K562 (cell line): ENCODE measurements around the gene CDK14. TPM values are rescaled to one million over a fixed set of nuclear protein-coding genes. Genes with fewer than 3 reads are reported as not detected.

Experiments
- ADNP ChIP-seq: fragments of 200-800 bp; sonication (Bioruptor generic); IDR thresholded peaks from 2 replicates; pipeline ENCODE4 v1.6.1; 2016; ENCODE audit warnings: missing genetic modification characterization, missing compliant biosample characterization
- CBX5 ChIP-seq: IDR thresholded peaks from 2 replicates; pipeline ENCODE4 v1.6.1; 2014; ENCODE audit warnings: low read depth, borderline replicate concordance
- MAFF ChIP-seq: IDR thresholded peaks from 2 replicates; pipeline ENCODE4 v1.6.1; 2012; ENCODE audit warnings: low read length, improper control_type of control experiment
- PBX2 ChIP-seq, 2 experiments: IDR thresholded peaks in 1 of 2; conservative IDR thresholded peaks in 1 of 2; 2 replicates each; pipeline ENCODE4 v1.6.1; 2016; ENCODE audit warnings: low read depth in 2 of 2, mild to moderate bottlenecking in 1 of 2, missing compliant biosample characterization in 1 of 2, missing genetic modification characterization in 1 of 2, moderate library complexity in 1 of 2
- TCF7L2 ChIP-seq: fragments of 150-350 bp; IDR thresholded peaks from 2 replicates; pipeline ENCODE4 v1.6.1; 2016; ENCODE audit warnings: low read depth, mild to moderate bottlenecking, low read length, moderate library complexity
- ZBTB17 ChIP-seq: fragments of 450-650 bp; formaldehyde crosslinking; IDR thresholded peaks from 2 replicates; pipeline ENCODE4 v1.4.0; 2020; ENCODE audit warnings: mild to moderate bottlenecking
- ZFP36 ChIP-seq: fragments of 150-350 bp; IDR thresholded peaks from 2 replicates; pipeline ENCODE4 v1.6.1; 2018; ENCODE audit warnings: low read length, low read depth; ENCODE audit not compliant: partially characterized antibody
- ZFP91 ChIP-seq: sonication (generic); formaldehyde crosslinking; IDR thresholded peaks from 2 replicates; pipeline ENCODE4 v1.8.0; 2022; ENCODE audit warnings: mild to moderate bottlenecking, missing genetic modification reagents
- ZNF133 ChIP-seq: fragments of 250-450 bp; sonication (Bioruptor Pico); IDR thresholded peaks from 2 replicates; pipeline ENCODE4 v1.4.0; 2020; ENCODE audit warnings: mild to moderate bottlenecking
- ZNF140 ChIP-seq: fragments of 250-450 bp; sonication (Bioruptor Pico); IDR thresholded peaks from 2 replicates; pipeline ENCODE4 v1.8.0; 2021; ENCODE audit warnings: moderate library complexity, mild to moderate bottlenecking, inconsistent platforms
- ZNF263 ChIP-seq: sonication (generic); formaldehyde crosslinking; IDR thresholded peaks from 2 replicates; pipeline ENCODE4 v1.8.0; 2022; ENCODE audit warnings: mild to moderate bottlenecking, missing genetic modification reagents, borderline replicate concordance
- polyA plus RNA-seq, 8 experiments: library from polyadenylated mRNA; depleted of rRNA in 4 of 8; stranded (reverse) in 5 of 8; unstranded in 3 of 8; fragments of >200 nt; fragmentation: Nextera tagmentation in 2 of 8; fragmentation: Illumina TruSeq in 1 of 8; extraction: Ambion mirVana in 2 of 8; extraction: Trizol in 1 of 8; gene quantifications; 2 replicates each; pipeline versions ENCODE4 v1.2.1 to v1.2.3, GENCODE V29; 2011 to 2014; ENCODE audit warnings: inconsistent platforms in 1 of 8, missing spikeins in 1 of 8
- total RNA-seq, 7 experiments: library from RNA; depleted of rRNA in 6 of 7; stranded (reverse); fragments of >200 nt in 6 of 7; fragmentation: Illumina TruSeq in 2 of 7; extraction: Trizol in 2 of 7; gene quantifications; 2 replicates each; pipeline versions ENCODE4 v1.2.1 to v1.2.3, GENCODE V29; 2011 to 2021; ENCODE audit warnings: low replicate concordance in 1 of 7
- TF ChIP-seq, protein P1 (sequence below), 2 experiments: fragments of 450-650 bp in 1 of 2; sonication (generic) in 1 of 2; formaldehyde crosslinking in 1 of 2; IDR thresholded peaks; 2 replicates each; pipeline versions ENCODE4 v1.7.1 to v1.9.0; 2016 to 2022; ENCODE audit warnings: inconsistent platforms in 1 of 2, mild to moderate bottlenecking in 1 of 2, missing genetic modification reagents in 1 of 2
- TF ChIP-seq, protein P2 (sequence below): fragments of 450-650 bp; IDR thresholded peaks from 2 replicates; pipeline ENCODE4 v1.6.1; 2016

Gene CDK14
- total and polyA plus RNA-seq, 9 of the 15 experiments (the other 6 are each of a cell fraction or from before 2014, with no cell fraction given), result 0.03 to 0.91 (median 0.16) TPM

GRCh38 chr7:91247500-91247899 is 651.4 kb downstream of the CDK14 start (continued):
- TF ChIP-seq, protein P1, sequence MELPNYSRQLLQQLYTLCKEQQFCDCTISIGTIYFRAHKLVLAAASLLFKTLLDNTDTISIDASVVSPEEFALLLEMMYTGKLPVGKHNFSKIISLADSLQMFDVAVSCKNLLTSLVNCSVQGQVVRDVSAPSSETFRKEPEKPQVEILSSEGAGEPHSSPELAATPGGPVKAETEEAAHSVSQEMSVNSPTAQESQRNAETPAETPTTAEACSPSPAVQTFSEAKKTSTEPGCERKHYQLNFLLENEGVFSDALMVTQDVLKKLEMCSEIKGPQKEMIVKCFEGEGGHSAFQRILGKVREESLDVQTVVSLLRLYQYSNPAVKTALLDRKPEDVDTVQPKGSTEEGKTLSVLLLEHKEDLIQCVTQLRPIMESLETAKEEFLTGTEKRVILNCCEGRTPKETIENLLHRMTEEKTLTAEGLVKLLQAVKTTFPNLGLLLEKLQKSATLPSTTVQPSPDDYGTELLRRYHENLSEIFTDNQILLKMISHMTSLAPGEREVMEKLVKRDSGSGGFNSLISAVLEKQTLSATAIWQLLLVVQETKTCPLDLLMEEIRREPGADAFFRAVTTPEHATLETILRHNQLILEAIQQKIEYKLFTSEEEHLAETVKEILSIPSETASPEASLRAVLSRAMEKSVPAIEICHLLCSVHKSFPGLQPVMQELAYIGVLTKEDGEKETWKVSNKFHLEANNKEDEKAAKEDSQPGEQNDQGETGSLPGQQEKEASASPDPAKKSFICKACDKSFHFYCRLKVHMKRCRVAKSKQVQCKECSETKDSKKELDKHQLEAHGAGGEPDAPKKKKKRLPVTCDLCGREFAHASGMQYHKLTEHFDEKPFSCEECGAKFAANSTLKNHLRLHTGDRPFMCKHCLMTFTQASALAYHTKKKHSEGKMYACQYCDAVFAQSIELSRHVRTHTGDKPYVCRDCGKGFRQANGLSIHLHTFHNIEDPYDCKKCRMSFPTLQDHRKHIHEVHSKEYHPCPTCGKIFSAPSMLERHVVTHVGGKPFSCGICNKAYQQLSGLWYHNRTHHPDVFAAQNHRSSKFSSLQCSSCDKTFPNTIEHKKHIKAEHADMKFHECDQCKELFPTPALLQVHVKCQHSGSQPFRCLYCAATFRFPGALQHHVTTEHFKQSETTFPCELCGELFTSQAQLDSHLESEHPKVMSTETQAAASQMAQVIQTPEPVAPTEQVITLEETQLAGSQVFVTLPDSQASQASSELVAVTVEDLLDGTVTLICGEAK (IDR thresholded peaks at IDR 0.05), result no peak
- TF ChIP-seq, protein P1 (CRISPR knock-in tag; IDR thresholded peaks at IDR 0.05), result no peak
- TF ChIP-seq PBX2 (CRISPR knock-in tag; IDR thresholded peaks at IDR 0.05; ENCODE audit: low read depth) (no peak), PBX2 (tag; conservative IDR thresholded peaks at IDR 0.05; ENCODE audit: low read depth) (peak; percentile 68), ZNF140 (CRISPR knock-in tag) (no peak), TCF7L2 (no peak), ZFP91 (CRISPR knock-in tag) (no peak), ADNP (tag) (no peak), MAFF (peak; percentile 98), ZBTB17 (CRISPR knock-in tag) (no peak), ZNF133 (CRISPR knock-in tag) (no peak), ZFP36 (no peak), CBX5 (no peak), ZNF263 (CRISPR knock-in tag) (no peak)
- TF ChIP-seq, protein P2, sequence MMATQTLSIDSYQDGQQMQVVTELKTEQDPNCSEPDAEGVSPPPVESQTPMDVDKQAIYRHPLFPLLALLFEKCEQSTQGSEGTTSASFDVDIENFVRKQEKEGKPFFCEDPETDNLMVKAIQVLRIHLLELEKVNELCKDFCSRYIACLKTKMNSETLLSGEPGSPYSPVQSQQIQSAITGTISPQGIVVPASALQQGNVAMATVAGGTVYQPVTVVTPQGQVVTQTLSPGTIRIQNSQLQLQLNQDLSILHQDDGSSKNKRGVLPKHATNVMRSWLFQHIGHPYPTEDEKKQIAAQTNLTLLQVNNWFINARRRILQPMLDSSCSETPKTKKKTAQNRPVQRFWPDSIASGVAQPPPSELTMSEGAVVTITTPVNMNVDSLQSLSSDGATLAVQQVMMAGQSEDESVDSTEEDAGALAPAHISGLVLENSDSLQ, result peak; percentile 57
